GM23338 (cell line): Measurements from ENCODE around the gene CFAP74.

Source experiments
- CREB1 ChIP-seq: fragments of 250-450 bp; sonication (Bioruptor Pico); IDR thresholded peaks from 2 replicates; pipeline ENCODE4 v1.5.0; 2020; ENCODE audit warnings: low read depth, mild to moderate bottlenecking, moderate library complexity
- EZH2 ChIP-seq: fragments of 200-600 bp; sonication (generic); IDR thresholded peaks from one replicate; pipeline ENCODE4 v1.8.0; 2017; ENCODE audit warnings: antibody characterized with exemption, mild to moderate bottlenecking, low read depth; ENCODE audit not compliant: unreplicated experiment
- EZH2phosphoT487 ChIP-seq: fragments of 200-600 bp; sonication (generic); IDR thresholded peaks from one replicate; pipeline ENCODE4 v1.8.1; 2018; ENCODE audit warnings: antibody characterized with exemption; ENCODE audit not compliant: unreplicated experiment
- JUNB ChIP-seq: IDR thresholded peaks from one replicate; pipeline ENCODE4 v1.6.1; 2016; ENCODE audit warnings: antibody characterized with exemption; ENCODE audit not compliant: unreplicated experiment
- POLR2AphosphoS5 ChIP-seq: IDR thresholded peaks from 2 replicates; pipeline ENCODE4 v1.6.1; 2016; ENCODE audit warnings: antibody characterized with exemption, low read depth
- STAT1 ChIP-seq: IDR thresholded peaks from one replicate; pipeline ENCODE4 v1.6.1; 2016; ENCODE audit warnings: antibody characterized with exemption; ENCODE audit not compliant: unreplicated experiment
- ZNF114 ChIP-seq: fragments of 250-450 bp; sonication (Bioruptor Pico); IDR thresholded peaks from 2 replicates; pipeline ENCODE4 v1.5.0; 2020; ENCODE audit warnings: mild to moderate bottlenecking, moderate library complexity
- ZNF331 ChIP-seq: fragments of 250-450 bp; sonication (Bioruptor Pico); IDR thresholded peaks from 2 replicates; pipeline ENCODE4 v1.5.0; 2020; ENCODE audit warnings: low read depth, mild to moderate bottlenecking, moderate library complexity
- TF ChIP-seq, protein P1 (sequence below), 2 experiments: fragments of 200-600 bp in 1 of 2; sonication (generic) in 1 of 2; conservative IDR thresholded peaks; 2 replicates each; pipeline versions ENCODE4 v1.5.1 to v1.6.1; 2016 to 2017; ENCODE audit warnings: antibody characterized with exemption in 2 of 2, low read depth in 2 of 2, mild to moderate bottlenecking in 2 of 2, moderate library complexity in 1 of 2
- TF ChIP-seq, protein P2 (sequence below): IDR thresholded peaks from one replicate; pipeline ENCODE4 v1.6.1; 2018; ENCODE audit warnings: antibody characterized with exemption; ENCODE audit not compliant: unreplicated experiment
- TF ChIP-seq, protein P3 (sequence below): fragments of 250-450 bp; sonication (Bioruptor Pico); IDR thresholded peaks from 2 replicates; pipeline ENCODE4 v1.5.0; 2020; ENCODE audit warnings: mild to moderate bottlenecking, moderate library complexity
- TF ChIP-seq, protein P4 (sequence below): IDR thresholded peaks from 2 replicates; pipeline ENCODE4 v1.6.1; 2016; ENCODE audit warnings: antibody characterized with exemption

DNA sequence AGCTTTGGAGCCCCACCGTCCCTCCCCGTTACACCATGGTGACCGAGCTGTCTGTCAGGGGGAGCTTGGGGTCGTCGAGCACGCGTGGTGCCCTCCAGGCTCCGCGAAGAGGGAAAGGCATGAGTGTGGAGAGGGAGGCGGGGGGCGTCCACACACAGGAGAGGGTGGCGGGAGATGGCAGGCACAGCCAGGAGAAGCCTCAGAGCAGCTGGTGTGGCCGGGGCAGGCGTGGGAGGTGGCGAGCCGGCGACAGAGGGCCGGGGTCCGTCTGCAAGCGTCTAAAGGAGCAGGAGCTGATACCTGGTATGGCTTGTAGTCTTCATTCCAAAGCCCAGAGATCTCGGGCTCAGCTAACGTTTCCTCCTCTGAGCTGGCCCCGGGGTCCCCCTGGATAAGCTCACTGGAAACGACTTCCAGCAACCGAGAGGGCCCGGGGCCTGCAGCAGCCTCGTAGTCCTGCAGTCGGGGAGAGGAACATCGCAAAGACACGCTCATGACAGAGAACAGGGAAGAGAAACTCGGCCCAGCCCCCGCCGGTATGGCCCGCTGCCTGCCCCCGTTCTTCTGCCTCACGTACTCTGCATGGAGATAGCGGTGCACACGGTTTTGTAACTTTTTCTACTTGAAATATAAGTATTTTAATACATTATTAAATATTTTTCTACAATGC is 37.4 kb downstream of the CFAP74 start:
- TF ChIP-seq POLR2AphosphoS5 (no peak), CREB1 (no peak), EZH2phosphoT487 (no peak), EZH2 (no peak), ZNF331 (CRISPR knock-in tag) (no peak), ZNF114 (CRISPR knock-in tag) (no peak), JUNB (no peak), STAT1 (no peak)
- TF ChIP-seq, protein P1, sequence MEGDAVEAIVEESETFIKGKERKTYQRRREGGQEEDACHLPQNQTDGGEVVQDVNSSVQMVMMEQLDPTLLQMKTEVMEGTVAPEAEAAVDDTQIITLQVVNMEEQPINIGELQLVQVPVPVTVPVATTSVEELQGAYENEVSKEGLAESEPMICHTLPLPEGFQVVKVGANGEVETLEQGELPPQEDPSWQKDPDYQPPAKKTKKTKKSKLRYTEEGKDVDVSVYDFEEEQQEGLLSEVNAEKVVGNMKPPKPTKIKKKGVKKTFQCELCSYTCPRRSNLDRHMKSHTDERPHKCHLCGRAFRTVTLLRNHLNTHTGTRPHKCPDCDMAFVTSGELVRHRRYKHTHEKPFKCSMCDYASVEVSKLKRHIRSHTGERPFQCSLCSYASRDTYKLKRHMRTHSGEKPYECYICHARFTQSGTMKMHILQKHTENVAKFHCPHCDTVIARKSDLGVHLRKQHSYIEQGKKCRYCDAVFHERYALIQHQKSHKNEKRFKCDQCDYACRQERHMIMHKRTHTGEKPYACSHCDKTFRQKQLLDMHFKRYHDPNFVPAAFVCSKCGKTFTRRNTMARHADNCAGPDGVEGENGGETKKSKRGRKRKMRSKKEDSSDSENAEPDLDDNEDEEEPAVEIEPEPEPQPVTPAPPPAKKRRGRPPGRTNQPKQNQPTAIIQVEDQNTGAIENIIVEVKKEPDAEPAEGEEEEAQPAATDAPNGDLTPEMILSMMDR (conservative IDR thresholded peaks at IDR 0.05; ENCODE audit: low read depth in 2 of 2) = no peak
- TF ChIP-seq, protein P2, sequence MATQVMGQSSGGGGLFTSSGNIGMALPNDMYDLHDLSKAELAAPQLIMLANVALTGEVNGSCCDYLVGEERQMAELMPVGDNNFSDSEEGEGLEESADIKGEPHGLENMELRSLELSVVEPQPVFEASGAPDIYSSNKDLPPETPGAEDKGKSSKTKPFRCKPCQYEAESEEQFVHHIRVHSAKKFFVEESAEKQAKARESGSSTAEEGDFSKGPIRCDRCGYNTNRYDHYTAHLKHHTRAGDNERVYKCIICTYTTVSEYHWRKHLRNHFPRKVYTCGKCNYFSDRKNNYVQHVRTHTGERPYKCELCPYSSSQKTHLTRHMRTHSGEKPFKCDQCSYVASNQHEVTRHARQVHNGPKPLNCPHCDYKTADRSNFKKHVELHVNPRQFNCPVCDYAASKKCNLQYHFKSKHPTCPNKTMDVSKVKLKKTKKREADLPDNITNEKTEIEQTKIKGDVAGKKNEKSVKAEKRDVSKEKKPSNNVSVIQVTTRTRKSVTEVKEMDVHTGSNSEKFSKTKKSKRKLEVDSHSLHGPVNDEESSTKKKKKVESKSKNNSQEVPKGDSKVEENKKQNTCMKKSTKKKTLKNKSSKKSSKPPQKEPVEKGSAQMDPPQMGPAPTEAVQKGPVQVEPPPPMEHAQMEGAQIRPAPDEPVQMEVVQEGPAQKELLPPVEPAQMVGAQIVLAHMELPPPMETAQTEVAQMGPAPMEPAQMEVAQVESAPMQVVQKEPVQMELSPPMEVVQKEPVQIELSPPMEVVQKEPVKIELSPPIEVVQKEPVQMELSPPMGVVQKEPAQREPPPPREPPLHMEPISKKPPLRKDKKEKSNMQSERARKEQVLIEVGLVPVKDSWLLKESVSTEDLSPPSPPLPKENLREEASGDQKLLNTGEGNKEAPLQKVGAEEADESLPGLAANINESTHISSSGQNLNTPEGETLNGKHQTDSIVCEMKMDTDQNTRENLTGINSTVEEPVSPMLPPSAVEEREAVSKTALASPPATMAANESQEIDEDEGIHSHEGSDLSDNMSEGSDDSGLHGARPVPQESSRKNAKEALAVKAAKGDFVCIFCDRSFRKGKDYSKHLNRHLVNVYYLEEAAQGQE = no peak
- TF ChIP-seq, protein P3, sequence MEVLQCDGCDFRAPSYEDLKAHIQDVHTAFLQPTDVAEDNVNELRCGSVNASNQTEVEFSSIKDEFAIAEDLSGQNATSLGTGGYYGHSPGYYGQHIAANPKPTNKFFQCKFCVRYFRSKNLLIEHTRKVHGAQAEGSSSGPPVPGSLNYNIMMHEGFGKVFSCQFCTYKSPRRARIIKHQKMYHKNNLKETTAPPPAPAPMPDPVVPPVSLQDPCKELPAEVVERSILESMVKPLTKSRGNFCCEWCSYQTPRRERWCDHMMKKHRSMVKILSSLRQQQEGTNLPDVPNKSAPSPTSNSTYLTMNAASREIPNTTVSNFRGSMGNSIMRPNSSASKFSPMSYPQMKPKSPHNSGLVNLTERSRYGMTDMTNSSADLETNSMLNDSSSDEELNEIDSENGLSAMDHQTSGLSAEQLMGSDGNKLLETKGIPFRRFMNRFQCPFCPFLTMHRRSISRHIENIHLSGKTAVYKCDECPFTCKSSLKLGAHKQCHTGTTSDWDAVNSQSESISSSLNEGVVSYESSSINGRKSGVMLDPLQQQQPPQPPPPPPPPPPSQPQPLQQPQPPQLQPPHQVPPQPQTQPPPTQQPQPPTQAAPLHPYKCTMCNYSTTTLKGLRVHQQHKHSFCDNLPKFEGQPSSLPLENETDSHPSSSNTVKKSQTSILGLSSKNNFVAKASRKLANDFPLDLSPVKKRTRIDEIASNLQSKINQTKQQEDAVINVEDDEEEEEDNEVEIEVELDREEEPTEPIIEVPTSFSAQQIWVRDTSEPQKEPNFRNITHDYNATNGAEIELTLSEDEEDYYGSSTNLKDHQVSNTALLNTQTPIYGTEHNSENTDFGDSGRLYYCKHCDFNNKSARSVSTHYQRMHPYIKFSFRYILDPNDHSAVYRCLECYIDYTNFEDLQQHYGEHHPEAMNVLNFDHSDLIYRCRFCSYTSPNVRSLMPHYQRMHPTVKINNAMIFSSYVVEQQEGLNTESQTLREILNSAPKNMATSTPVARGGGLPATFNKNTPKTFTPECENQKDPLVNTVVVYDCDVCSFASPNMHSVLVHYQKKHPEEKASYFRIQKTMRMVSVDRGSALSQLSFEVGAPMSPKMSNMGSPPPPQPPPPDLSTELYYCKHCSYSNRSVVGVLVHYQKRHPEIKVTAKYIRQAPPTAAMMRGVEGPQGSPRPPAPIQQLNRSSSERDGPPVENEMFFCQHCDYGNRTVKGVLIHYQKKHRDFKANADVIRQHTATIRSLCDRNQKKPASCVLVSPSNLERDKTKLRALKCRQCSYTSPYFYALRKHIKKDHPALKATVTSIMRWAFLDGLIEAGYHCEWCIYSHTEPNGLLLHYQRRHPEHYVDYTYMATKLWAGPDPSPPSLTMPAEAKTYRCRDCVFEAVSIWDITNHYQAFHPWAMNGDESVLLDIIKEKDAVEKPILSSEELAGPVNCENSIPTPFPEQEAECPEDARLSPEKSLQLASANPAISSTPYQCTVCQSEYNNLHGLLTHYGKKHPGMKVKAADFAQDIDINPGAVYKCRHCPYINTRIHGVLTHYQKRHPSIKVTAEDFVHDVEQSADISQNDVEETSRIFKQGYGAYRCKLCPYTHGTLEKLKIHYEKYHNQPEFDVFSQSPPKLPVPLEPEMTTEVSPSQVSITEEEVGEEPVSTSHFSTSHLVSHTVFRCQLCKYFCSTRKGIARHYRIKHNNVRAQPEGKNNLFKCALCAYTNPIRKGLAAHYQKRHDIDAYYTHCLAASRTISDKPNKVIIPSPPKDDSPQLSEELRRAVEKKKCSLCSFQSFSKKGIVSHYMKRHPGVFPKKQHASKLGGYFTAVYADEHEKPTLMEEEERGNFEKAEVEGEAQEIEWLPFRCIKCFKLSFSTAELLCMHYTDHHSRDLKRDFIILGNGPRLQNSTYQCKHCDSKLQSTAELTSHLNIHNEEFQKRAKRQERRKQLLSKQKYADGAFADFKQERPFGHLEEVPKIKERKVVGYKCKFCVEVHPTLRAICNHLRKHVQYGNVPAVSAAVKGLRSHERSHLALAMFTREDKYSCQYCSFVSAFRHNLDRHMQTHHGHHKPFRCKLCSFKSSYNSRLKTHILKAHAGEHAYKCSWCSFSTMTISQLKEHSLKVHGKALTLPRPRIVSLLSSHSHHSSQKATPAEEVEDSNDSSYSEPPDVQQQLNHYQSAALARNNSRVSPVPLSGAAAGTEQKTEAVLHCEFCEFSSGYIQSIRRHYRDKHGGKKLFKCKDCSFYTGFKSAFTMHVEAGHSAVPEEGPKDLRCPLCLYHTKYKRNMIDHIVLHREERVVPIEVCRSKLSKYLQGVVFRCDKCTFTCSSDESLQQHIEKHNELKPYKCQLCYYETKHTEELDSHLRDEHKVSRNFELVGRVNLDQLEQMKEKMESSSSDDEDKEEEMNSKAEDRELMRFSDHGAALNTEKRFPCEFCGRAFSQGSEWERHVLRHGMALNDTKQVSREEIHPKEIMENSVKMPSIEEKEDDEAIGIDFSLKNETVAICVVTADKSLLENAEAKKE = no peak
- TF ChIP-seq, protein P4, sequence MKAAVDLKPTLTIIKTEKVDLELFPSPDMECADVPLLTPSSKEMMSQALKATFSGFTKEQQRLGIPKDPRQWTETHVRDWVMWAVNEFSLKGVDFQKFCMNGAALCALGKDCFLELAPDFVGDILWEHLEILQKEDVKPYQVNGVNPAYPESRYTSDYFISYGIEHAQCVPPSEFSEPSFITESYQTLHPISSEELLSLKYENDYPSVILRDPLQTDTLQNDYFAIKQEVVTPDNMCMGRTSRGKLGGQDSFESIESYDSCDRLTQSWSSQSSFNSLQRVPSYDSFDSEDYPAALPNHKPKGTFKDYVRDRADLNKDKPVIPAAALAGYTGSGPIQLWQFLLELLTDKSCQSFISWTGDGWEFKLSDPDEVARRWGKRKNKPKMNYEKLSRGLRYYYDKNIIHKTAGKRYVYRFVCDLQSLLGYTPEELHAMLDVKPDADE = no peak
